Ectodermal cell (in vitro differentiated cells): Measurements from ENCODE around the gene CAP1.

ENCODE experiments used
- H3K27ac ChIP-seq: 2 replicates; pipeline ENCODE4 v1.7.0; 2013; ENCODE audit warnings: mild to moderate bottlenecking, low read depth, low read length; ENCODE audit not compliant: insufficient read depth, poor library complexity, severe bottlenecking
- H3K27me3 ChIP-seq: 2 replicates; pipeline ENCODE4 v1.7.0; 2013; ENCODE audit warnings: mild to moderate bottlenecking, low read length; ENCODE audit not compliant: insufficient read depth, control insufficient read depth, poor library complexity, severe bottlenecking
- H3K36me3 ChIP-seq: one replicate; pipeline ENCODE4 v1.7.0; 2013; ENCODE audit warnings: low read length; ENCODE audit not compliant: control insufficient read depth, insufficient read depth
- H3K4me1 ChIP-seq: one replicate; pipeline ENCODE4 v1.7.0; 2013; ENCODE audit warnings: low read length; ENCODE audit not compliant: control insufficient read depth, insufficient read depth
- H3K4me3 ChIP-seq: 2 replicates; pipeline ENCODE4 v1.7.0; 2013; ENCODE audit warnings: low read depth, low read length, control low read depth; ENCODE audit not compliant: insufficient read depth
- H3K9me3 ChIP-seq: 2 replicates; pipeline ENCODE4 v1.7.0; 2013; ENCODE audit warnings: mild to moderate bottlenecking, low read length, moderate library complexity; ENCODE audit not compliant: control insufficient read depth
- WGBS, 2 experiments: methylation state at CpG; one replicate each; pipeline ENCODE4 v1.1.7; 2013; ENCODE audit warnings: missing lambda C conversion rate in 2 of 2; 5-methylcytosine and 5-hydroxymethylcytosine counted together

The CAP1 gene

DNA sequence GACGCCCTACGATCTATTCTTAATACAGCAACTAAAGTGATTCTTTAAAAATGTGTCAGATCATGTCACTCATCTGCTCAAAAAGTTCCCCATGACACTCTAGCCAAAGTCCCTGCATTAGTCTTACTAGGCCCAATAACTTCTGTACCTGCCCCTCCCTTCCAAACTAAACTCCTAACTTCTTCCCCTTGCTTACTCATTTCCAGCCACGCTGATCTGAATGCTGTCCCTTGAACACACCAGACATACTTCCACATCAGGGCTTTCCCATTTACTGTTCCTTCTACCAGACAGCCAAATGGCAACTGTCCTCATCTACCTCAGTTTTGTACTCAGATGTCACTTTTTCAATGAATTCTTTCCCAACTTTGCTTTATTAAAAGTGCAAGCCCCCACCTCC, 55.3 kb downstream of the CAP1 start:
- peaks cover 2% of the 10 kb centered on the region for H3K36me3 ChIP-seq
- H3K4me3 ChIP-seq: no peak overlapping the region
- WGBS, 2 experiments: 95% methylated on average over 3 of the region's 3 CpGs
- H3K27ac ChIP-seq: no peak overlapping the region
- H3K4me1 ChIP-seq: peaks cover 6% of the 10 kb centered on the region
- H3K27me3 ChIP-seq: no peaks in the 10 kb centered on the region
- no peaks in the 10 kb centered on the region for H3K9me3 ChIP-seq

DNA sequence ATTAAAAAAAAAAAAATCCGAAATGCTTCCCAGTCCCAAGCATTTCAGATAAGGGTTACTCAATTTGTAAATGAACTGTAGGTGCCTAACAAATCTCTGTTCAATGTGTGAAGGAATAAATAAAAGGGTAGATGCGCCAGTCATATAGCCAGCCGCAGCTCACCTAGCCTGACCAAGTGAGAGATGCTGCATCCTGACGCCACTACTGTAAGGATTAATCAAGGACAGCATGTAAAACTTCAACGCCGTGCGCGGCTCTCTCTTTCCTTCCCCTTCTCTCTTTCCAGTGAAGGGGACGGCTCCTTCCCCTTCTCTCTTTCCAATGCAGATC, 56.1 kb downstream of the CAP1 start:
- 3 to 10% methylated on average over 8 to 9 of the region's 9 CpGs for WGBS, 2 experiments
- Histone ChIP-seq H3K36me3 (no peaks in the 10 kb centered on the region), H3K4me1 (peaks cover 6% of the 10 kb centered on the region), H3K27me3 (no peaks in the 10 kb centered on the region), H3K4me3 (peak overlapping the region; percentile 79), H3K9me3 (no peaks in the 10 kb centered on the region), H3K27ac (no peak overlapping the region)

DNA sequence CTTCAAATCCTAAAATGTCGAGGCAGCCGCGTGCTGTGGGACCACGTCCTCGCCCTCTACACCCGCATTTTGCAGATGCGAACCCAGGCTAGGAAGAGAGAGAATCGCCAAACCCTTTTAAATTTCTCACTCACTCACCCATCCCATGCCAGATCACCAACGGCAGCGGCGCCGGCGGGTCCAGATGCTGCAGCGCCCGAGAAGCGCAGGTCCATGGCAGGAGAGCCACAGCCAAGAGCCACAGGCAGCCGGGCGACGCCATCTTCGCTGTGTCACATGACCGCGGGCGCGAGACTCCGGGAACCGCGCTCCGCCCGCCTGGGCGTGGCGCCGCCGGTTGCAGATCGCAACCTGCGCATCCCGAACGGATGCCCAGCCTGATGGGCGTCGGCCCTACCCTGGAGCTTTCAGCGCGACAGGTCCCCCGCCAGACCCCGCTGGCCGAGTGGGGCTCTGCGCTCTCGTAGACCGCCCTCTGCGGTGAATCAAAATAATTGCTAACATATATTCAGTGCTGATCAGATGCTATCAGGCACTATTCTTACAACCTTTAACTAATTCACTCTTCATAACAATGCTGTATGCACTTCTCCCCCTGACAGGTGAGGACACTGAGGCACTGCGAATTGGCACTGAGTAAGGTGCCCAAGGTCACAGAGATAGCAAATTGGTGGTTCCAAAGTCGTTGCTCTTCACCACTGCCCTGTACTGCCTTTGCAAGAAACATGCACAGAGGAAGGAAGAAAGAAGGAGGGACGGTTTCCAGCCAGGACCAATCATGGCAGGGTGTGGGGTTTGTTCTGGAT, 56.7 kb downstream of the CAP1 start, which contains the start of gene PPT1:
Gene PPT1 (minus strand): TSS at position 276 of the 806 bp plus-strand sequence. CDS start 14 bp downstream, at position 262.
- no peaks in the 10 kb centered on the region for H3K27me3 ChIP-seq
- 1% methylated on average over 51 of the region's 51 CpGs for WGBS, 2 experiments
- no peaks in the 10 kb centered on the region for H3K36me3 ChIP-seq
- peaks cover 6% of the 10 kb centered on the region for H3K4me1 ChIP-seq
- no peak within 1 kb of the TSS for H3K27ac ChIP-seq
- peak within 1 kb of the TSS; percentile 79 for H3K4me3 ChIP-seq
- no peaks in the 10 kb centered on the region for H3K9me3 ChIP-seq

DNA sequence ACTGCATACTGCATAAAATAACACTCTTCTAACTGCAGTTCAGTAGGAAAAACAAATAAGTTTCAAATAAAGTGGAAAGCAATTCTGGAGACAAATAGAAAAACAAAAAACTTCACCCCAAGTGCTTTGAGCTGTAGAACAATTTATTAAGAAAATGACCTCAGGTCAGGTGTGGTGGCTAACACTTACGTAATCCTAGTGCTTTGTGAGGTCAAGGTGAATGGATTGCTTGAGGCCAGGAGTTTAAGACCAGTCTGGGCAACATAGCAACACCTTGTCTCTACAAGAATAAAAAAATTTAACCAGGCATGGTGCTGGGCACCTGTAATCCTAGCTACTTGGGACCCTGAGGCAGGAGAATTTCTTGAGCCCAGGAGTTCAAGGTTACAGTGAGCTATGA, 61.5 kb downstream of the CAP1 start:
- 80 to 94% methylated on average over 1 of the region's 1 CpG for WGBS, 2 experiments
- H3K9me3 ChIP-seq: no peaks in the 10 kb centered on the region

DNA sequence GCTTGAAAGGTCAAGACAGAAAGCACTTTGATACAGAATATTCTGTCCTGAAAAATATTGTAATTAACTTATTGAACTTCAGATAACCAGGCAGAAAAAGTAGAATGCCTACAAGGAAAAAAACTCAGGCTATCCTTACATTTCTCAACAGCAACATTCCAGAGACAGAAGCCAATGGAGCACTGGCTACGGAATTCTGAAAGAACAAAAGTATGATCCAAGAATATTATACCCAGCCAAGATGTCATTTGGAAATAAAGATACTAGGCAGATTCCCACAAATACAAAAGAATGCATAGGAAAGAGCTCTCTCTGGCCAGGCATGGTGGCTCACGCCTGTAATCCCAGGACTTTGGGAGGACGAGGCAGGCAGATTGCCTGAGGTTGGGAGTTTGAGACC, 62.4 kb downstream of the CAP1 start:
- H3K27me3 ChIP-seq: no peaks in the 10 kb centered on the region
- H3K27ac ChIP-seq: no peak overlapping the region
- H3K4me3 ChIP-seq: no peak overlapping the region
- no peaks in the 10 kb centered on the region for H3K4me1 ChIP-seq
- 89 to 98% methylated on average over 3 of the region's 3 CpGs for WGBS, 2 experiments
- no peaks in the 10 kb centered on the region for H3K36me3 ChIP-seq
- H3K9me3 ChIP-seq: no peaks in the 10 kb centered on the region

More for the DNA sequence above, 61.5 kb downstream of the CAP1 start:
- H3K4me1 ChIP-seq: no peaks in the 10 kb centered on the region
- H3K27ac ChIP-seq: no peak overlapping the region
- H3K27me3 ChIP-seq: no peaks in the 10 kb centered on the region
- H3K36me3 ChIP-seq: no peaks in the 10 kb centered on the region
- no peak overlapping the region for H3K4me3 ChIP-seq

DNA sequence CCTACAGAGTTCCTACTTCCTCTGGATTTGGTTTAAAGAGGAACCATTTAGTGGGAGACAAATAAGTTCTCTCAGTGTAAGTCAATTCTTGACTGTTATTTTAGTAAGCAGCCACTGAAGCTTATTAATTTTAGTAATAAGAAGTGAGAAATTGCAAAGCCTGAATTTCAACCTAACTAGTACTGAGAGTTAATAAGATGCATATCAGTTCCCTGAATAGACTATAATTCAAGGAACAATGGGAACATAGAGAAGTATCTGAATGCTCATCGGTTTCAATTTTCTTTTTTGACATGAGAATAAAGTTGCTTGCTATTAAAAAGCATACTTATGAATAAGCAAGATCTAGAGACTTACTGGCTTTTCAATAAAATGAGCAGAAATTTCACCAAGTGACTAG, 64.5 kb downstream of the CAP1 start:
- H3K36me3 ChIP-seq: no peaks in the 10 kb centered on the region
- H3K9me3 ChIP-seq: no peaks in the 10 kb centered on the region
- WGBS, 2 experiments: 100% methylated on average over 1 of the region's 1 CpG; no CpG with 5 or more reads in 1 of the 2 experiments
- H3K4me1 ChIP-seq: no peaks in the 10 kb centered on the region
- H3K27ac ChIP-seq: no peak overlapping the region
- no peaks in the 10 kb centered on the region for H3K27me3 ChIP-seq
- H3K4me3 ChIP-seq: no peak overlapping the region

DNA sequence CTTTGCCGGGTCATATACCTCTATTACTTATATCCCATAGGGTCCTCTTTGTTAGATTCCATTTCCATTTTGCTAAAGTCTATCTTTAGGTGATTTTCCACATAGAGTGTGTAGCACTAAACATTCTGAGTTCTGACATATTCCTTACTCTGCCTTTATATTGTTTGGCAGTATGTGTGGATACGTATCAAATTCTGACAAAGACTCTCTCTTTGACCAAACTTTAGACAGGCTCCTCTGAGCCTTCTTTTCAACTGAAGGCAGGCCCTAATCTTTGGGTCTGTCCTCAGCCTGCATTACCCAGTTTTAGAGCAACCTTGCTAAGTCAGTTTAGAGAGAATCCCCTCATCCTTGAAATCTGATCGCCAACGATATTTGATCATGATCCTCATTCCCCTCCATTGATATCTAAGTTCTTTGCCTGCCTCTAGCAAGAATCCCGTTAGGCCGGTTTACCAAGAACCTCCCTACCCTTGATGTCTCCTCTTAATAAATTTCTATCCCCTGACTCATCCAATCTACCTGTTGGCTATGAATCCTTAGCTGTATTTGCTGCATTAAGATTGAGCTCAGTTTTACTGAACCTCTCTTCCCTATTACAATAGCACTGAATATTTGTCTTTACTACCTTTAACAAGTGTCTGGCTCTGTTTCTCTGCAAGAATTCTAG, 66.9 kb downstream of the CAP1 start:
- H3K27ac ChIP-seq: no peak overlapping the region
- H3K36me3 ChIP-seq: no peaks in the 10 kb centered on the region
- WGBS, 2 experiments: 89 to 95% methylated on average over 6 of the region's 6 CpGs
- H3K4me3 ChIP-seq: no peak overlapping the region
- H3K9me3 ChIP-seq: peaks cover 2% of the 10 kb centered on the region
- no peaks in the 10 kb centered on the region for H3K4me1 ChIP-seq
- H3K27me3 ChIP-seq: no peaks in the 10 kb centered on the region

DNA sequence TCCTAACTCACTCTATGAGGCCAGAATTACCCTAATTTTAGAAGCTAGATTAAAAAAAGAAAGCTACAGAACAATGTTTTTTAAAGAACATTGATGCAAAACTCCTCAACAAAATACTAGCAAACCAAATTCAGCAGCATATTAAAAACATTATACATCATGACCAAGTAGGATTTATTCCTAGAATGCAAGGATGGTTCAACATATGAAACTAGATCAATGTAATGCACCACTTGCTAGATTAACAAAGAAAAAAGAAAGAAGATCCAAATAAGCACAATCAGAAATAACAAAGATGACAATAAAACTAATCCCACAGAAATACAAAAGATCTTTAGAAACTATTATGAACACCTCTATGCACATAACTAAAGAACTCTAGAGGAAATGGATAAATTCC, 69.9 kb downstream of the CAP1 start:
- no peaks in the 10 kb centered on the region for H3K4me1 ChIP-seq
- no peak overlapping the region for H3K4me3 ChIP-seq
- no peaks in the 10 kb centered on the region for H3K36me3 ChIP-seq
- H3K9me3 ChIP-seq: peaks cover 2% of the 10 kb centered on the region
- no peaks in the 10 kb centered on the region for H3K27me3 ChIP-seq
- H3K27ac ChIP-seq: no peak overlapping the region

DNA sequence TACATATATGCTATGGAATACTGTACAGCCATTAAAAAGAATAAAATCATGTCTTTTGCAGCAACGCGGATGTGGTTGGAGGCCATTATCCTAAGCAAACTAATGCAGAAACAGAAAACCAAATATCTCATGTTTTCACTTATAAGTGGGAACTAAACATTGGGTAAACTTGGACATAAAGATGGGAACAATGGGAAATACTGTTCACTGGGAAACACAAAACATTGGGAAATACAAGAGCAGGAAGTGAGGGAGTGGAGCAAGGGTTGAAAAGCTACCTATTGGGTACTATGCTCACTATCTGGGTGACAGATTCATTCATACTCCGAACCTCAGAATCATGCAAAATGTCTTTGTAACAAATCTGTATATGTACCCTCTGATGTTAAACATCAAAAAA, 73.9 kb downstream of the CAP1 start:
- Histone ChIP-seq H3K27ac (no peak overlapping the region), H3K27me3 (peaks cover 15% of the 10 kb centered on the region), H3K4me1 (no peaks in the 10 kb centered on the region), H3K9me3 (peaks cover 2% of the 10 kb centered on the region), H3K36me3 (no peaks in the 10 kb centered on the region), H3K4me3 (no peak overlapping the region)
- WGBS, 2 experiments: 80% methylated on average over 3 of the region's 3 CpGs; no CpG with 5 or more reads in 1 of the 2 experiments

DNA sequence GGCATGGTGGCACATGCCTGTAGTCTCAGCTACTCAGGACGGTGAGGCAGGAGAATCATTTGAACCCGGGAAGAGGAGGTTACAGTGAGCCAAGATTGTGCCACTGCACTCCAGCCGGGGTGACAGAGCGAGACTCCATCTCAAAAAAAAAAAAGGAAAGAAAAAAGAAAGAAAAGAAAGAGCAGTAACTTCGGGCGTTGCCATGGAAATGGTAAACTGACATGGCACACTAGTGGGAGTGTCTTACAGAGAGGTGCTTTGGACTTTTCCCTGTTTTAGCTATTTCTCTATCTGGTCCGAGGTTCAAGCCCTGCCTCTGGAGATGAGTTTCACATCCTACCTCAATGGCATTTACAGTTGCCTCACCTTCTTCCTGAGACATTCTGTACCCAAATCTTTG, 79.6 kb downstream of the CAP1 start:
- WGBS, 2 experiments: 85 to 90% methylated on average over 7 of the region's 7 CpGs
- no peaks in the 10 kb centered on the region for H3K4me1 ChIP-seq
- H3K4me3 ChIP-seq: no peak overlapping the region
- H3K9me3 ChIP-seq: no peaks in the 10 kb centered on the region
- peaks cover 16% of the 10 kb centered on the region for H3K27me3 ChIP-seq
- H3K36me3 ChIP-seq: no peaks in the 10 kb centered on the region
- no peak overlapping the region for H3K27ac ChIP-seq
